ENCODE data around the gene KIAA0319L. TPM values are rescaled to one million over a fixed set of nuclear protein-coding genes. Genes with fewer than 3 reads are reported as not detected.

Gene KIAA0319L
- polyA plus RNA-seq, 2 of the 4 experiments (the other 2 are of a cell fraction): 18.2 to 36.9 TPM

GRCh38 chr1:35589516-35590427, 32.6 kb upstream of the KIAA0319L start:
- 92% methylated on average over 13 of the region's 15 CpGs for WGBS (ENCODE audit: missing lambda C conversion rate)
- ChIA-PET CTCF (interaction anchor here (1.0 kb wide), 1 partner anchor 125 kb away, joined by 3 read pairs; no protein-coding TSS in a partner anchor), POLR2A (interaction anchor here (0.5 kb wide), 1 partner anchor 9 kb away, joined by 3 read pairs; no protein-coding TSS in a partner anchor)
- no peaks in the 10 kb centered on the region for H3K4me1 ChIP-seq
- no peaks in the 10 kb centered on the region for H3K9me3 ChIP-seq
- ATAC-seq: no peak
- no peak overlapping the region for H3K4me2 ChIP-seq
- H3K27ac ChIP-seq: no peak overlapping the region
- DNase-seq (ENCODE audit: low read depth in 1 of 2, low spot score in 1 of 2): no peak
- no peak for TF ChIP-seq NPAS2 (CRISPR knock-in tag; IDR thresholded peaks at IDR 0.05; ENCODE audit: borderline replicate concordance)
- no peak for TF ChIP-seq CTCF (IDR thresholded peaks at IDR 0.05)
- TF ChIP-seq RFX5 (IDR thresholded peaks at IDR 0.05): no peak
- no peak for TF ChIP-seq HOXB5 (CRISPR knock-in tag; IDR thresholded peaks at IDR 0.05)
- no peak for TF ChIP-seq NR3C1 (IDR thresholded peaks at IDR 0.05)
- no peak for TF ChIP-seq HES2 (IDR thresholded peaks at IDR 0.05)
- TF ChIP-seq HMGXB4 (CRISPR knock-in tag; IDR thresholded peaks at IDR 0.05; ENCODE audit: borderline replicate concordance): no peak
- no peak for TF ChIP-seq CHD2 (IDR thresholded peaks at IDR 0.05; ENCODE audit: low read length, partially characterized antibody)
- TF ChIP-seq, protein P1, sequence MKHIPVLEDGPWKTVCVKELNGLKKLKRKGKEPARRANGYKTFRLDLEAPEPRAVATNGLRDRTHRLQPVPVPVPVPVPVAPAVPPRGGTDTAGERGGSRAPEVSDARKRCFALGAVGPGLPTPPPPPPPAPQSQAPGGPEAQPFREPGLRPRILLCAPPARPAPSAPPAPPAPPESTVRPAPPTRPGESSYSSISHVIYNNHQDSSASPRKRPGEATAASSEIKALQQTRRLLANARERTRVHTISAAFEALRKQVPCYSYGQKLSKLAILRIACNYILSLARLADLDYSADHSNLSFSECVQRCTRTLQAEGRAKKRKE (CRISPR knock-in tag; IDR thresholded peaks at IDR 0.05; ENCODE audit: low read depth): no peak
- FAIRE-seq: no peak
- no peak overlapping the region for H3K4me3 ChIP-seq

- 93% methylated on average over 10 of the region's 21 CpGs for WGBS (ENCODE audit: missing lambda C conversion rate)
- Histone ChIP-seq H3K9me3 (no peaks in the 10 kb centered on the region), H3K4me3 (no peak overlapping the region), H3K4me2 (no peak overlapping the region), H3K27ac (no peak overlapping the region), H3K4me1 (no peaks in the 10 kb centered on the region)
- ChIA-PET CTCF (no interaction called here), POLR2A (no interaction called here)
- DNase-seq (ENCODE audit: low read depth in 1 of 2, low spot score in 1 of 2) (no peak), ATAC-seq (no peak), FAIRE-seq (no peak)
- TF ChIP-seq RCOR1 (IDR thresholded peaks at IDR 0.05; ENCODE audit: low read depth, low read length) (no peak), CTCF (IDR thresholded peaks at IDR 0.05) (no peak), FOSB (CRISPR knock-in tag; IDR thresholded peaks at IDR 0.05) (no peak), EHMT2 (IDR thresholded peaks at IDR 0.05; ENCODE audit: low read depth) (no peak)
- TF ChIP-seq, protein P1 (CRISPR knock-in tag; IDR thresholded peaks at IDR 0.05; ENCODE audit: low read depth): no peak
Measured at GRCh38 chr1:35588197-35588910, 31.2 kb upstream of the KIAA0319L start.
